HFF-Myc (cell line): Measurements from ENCODE around the gene DOCK1.

ENCODE experiments used
- DNase-seq: peaks from one replicate; pipeline ENCODE4 v3.0.0-alpha.2; 2011; ENCODE audit warnings: low read depth; ENCODE audit errors: extremely low read depth
- H3K4me3 ChIP-seq: replicated peaks from 2 replicates; pipeline ENCODE4 v1.5.1; 2011; ENCODE audit warnings: low read depth, mild to moderate bottlenecking, control low read depth, low read length
- CTCF ChIP-seq: IDR thresholded peaks from 2 replicates; pipeline ENCODE4 v1.5.1; 2012; ENCODE audit warnings: mild to moderate bottlenecking, low read depth, low read length, control low read depth; ENCODE audit errors: missing control alignments

The DOCK1 gene

GRCh38 chr10:127314797-127315196 lies 409.6 kb downstream of the DOCK1 start:
- no peak for DNase-seq
- no peak overlapping the region for H3K4me3 ChIP-seq
- TF ChIP-seq CTCF = no peak

- TF ChIP-seq CTCF = no peak
- H3K4me3 ChIP-seq = no peak overlapping the region
- DNase-seq = no peak
Measured at GRCh38 chr10:127315888-127316287, 410.7 kb downstream of the DOCK1 start.

- no peak for TF ChIP-seq CTCF
- no peak overlapping the region for H3K4me3 ChIP-seq
- DNase-seq = no peak
Measured at GRCh38 chr10:127318396-127318795, 413.2 kb downstream of the DOCK1 start.

GRCh38 chr10:127319271-127319670 lies 414.0 kb downstream of the DOCK1 start:
- no peak for DNase-seq
- no peak for TF ChIP-seq CTCF

GRCh38 chr10:127319691-127320090 lies 414.5 kb downstream of the DOCK1 start:
- DNase-seq = no peak
- H3K4me3 ChIP-seq = no peak overlapping the region
- TF ChIP-seq CTCF = no peak

More at GRCh38 chr10:127319271-127319670, 414.0 kb downstream of the DOCK1 start:
- H3K4me3 ChIP-seq = no peak overlapping the region

GRCh38 chr10:127320176-127320575 lies 414.9 kb downstream of the DOCK1 start:
- no peak for TF ChIP-seq CTCF
- no peak for DNase-seq
- H3K4me3 ChIP-seq = no peak overlapping the region

GRCh38 chr10:127322286-127322685 lies 417.1 kb downstream of the DOCK1 start:
- H3K4me3 ChIP-seq = no peak overlapping the region
- no peak for DNase-seq
- TF ChIP-seq CTCF = no peak
